HEK293 (cell line): ENCODE data around the gene MRTFA.

Experiments used
- ATF2 ChIP-seq: fragments of 450-650 bp; formaldehyde crosslinking; IDR thresholded peaks from 2 replicates; pipeline ENCODE4 v1.5.1; 2016; ENCODE audit warnings: missing biosample characterization, missing genetic modification characterization, low read depth
- HOXA7 ChIP-seq: sonication (generic); formaldehyde crosslinking; IDR thresholded peaks from 2 replicates; pipeline ENCODE4 v1.8.1; 2022; ENCODE audit warnings: missing genetic modification reagents, borderline replicate concordance
- IKZF3 ChIP-seq: fragments of 450-650 bp; IDR thresholded peaks from 2 replicates; pipeline ENCODE4 v1.5.0; 2018; ENCODE audit warnings: missing biosample characterization, mild to moderate bottlenecking, missing genetic modification characterization, moderate library complexity
- KLF16 ChIP-seq: fragments of 450-650 bp; formaldehyde crosslinking; IDR thresholded peaks from 2 replicates; pipeline ENCODE4 v1.5.1; 2017; ENCODE audit warnings: missing biosample characterization, missing genetic modification characterization
- MYNN ChIP-seq: fragments of 450-650 bp; formaldehyde crosslinking; IDR thresholded peaks from 2 replicates; pipeline ENCODE4 v1.5.1; 2016; ENCODE audit warnings: missing biosample characterization, missing genetic modification characterization, borderline replicate concordance
- OSR2 ChIP-seq: fragments of 450-650 bp; formaldehyde crosslinking; IDR thresholded peaks from 2 replicates; pipeline ENCODE4 v1.5.1; 2016; ENCODE audit warnings: missing biosample characterization, missing genetic modification characterization
- PRDM6 ChIP-seq: fragments of 450-650 bp; formaldehyde crosslinking; IDR thresholded peaks from 2 replicates; pipeline ENCODE4 v1.5.1; 2017; ENCODE audit warnings: missing biosample characterization, missing genetic modification characterization
- SALL2 ChIP-seq: fragments of 450-650 bp; formaldehyde crosslinking; IDR thresholded peaks from 2 replicates; pipeline ENCODE4 v1.5.0; 2017; ENCODE audit warnings: missing biosample characterization, mild to moderate bottlenecking, missing genetic modification characterization, borderline replicate concordance
- SP7 ChIP-seq: fragments of 450-650 bp; formaldehyde crosslinking; IDR thresholded peaks from 2 replicates; pipeline ENCODE4 v1.5.1; 2016; ENCODE audit warnings: missing biosample characterization, missing genetic modification characterization
- TRIM28 ChIP-seq: IDR thresholded peaks from 2 replicates; pipeline ENCODE4 v1.6.1; 2011; ENCODE audit warnings: low read length, control low read depth, borderline replicate concordance
- ZBTB21 ChIP-seq: fragments of 450-650 bp; formaldehyde crosslinking; IDR thresholded peaks from 2 replicates; pipeline ENCODE4 v1.5.1; 2017; ENCODE audit warnings: missing biosample characterization, missing genetic modification characterization
- ZBTB48 ChIP-seq: fragments of 450-650 bp; formaldehyde crosslinking; IDR thresholded peaks from 2 replicates; pipeline ENCODE4 v1.5.1; 2016; ENCODE audit warnings: missing biosample characterization, missing genetic modification characterization
- ZBTB8A ChIP-seq: fragments of 450-650 bp; formaldehyde crosslinking; IDR thresholded peaks from 2 replicates; pipeline ENCODE4 v1.5.1; 2016; ENCODE audit warnings: missing biosample characterization, missing genetic modification characterization
- ZFP69B ChIP-seq: fragments of 450-650 bp; formaldehyde crosslinking; IDR thresholded peaks from 2 replicates; pipeline ENCODE4 v1.5.1; 2016; ENCODE audit warnings: missing biosample characterization, missing genetic modification characterization
- ZNF114 ChIP-seq: fragments of 450-650 bp; formaldehyde crosslinking; IDR thresholded peaks from 2 replicates; pipeline ENCODE4 v1.5.0; 2017; ENCODE audit warnings: missing biosample characterization, missing genetic modification characterization
- ZNF155 ChIP-seq: fragments of 450-650 bp; formaldehyde crosslinking; IDR thresholded peaks from 2 replicates; pipeline ENCODE4 v1.5.1; 2016; ENCODE audit warnings: missing biosample characterization, missing genetic modification characterization
- ZNF169 ChIP-seq: fragments of 450-650 bp; formaldehyde crosslinking; IDR thresholded peaks from 2 replicates; pipeline ENCODE4 v1.5.1; 2016; ENCODE audit warnings: missing biosample characterization, missing genetic modification characterization
- ZNF280D ChIP-seq: fragments of 450-650 bp; formaldehyde crosslinking; IDR thresholded peaks from 2 replicates; pipeline ENCODE4 v1.5.1; 2016; ENCODE audit warnings: missing biosample characterization, missing genetic modification characterization
- ZNF366 ChIP-seq: fragments of 450-650 bp; formaldehyde crosslinking; conservative IDR thresholded peaks from 2 replicates; pipeline ENCODE4 v1.5.1; 2016; ENCODE audit warnings: missing biosample characterization, missing genetic modification characterization
- ZNF391 ChIP-seq: fragments of 450-650 bp; formaldehyde crosslinking; IDR thresholded peaks from 2 replicates; pipeline ENCODE4 v1.5.1; 2016; ENCODE audit warnings: low read depth, missing biosample characterization, missing genetic modification characterization, borderline replicate concordance
- ZNF529 ChIP-seq: fragments of 450-650 bp; formaldehyde crosslinking; IDR thresholded peaks from 2 replicates; pipeline ENCODE4 v1.5.1; 2017; ENCODE audit warnings: missing genetic modification characterization, missing biosample characterization; ENCODE audit not compliant: insufficient replicate concordance
- ZNF530 ChIP-seq: fragments of 450-650 bp; formaldehyde crosslinking; IDR thresholded peaks from 2 replicates; pipeline ENCODE4 v1.5.1; 2016; ENCODE audit warnings: low read depth, missing biosample characterization, missing genetic modification characterization
- ZNF626 ChIP-seq: fragments of 450-650 bp; sonication (Bioruptor Pico); formaldehyde crosslinking; IDR thresholded peaks from 2 replicates; pipeline ENCODE4 v1.5.1; 2018; ENCODE audit warnings: missing biosample characterization, missing genetic modification characterization, inconsistent platforms
- ZNF776 ChIP-seq: fragments of 450-650 bp; formaldehyde crosslinking; IDR thresholded peaks from 2 replicates; pipeline ENCODE4 v1.5.0; 2017; ENCODE audit warnings: missing biosample characterization, missing genetic modification characterization, borderline replicate concordance
- TF ChIP-seq, protein P1 (sequence below): fragments of 450-650 bp; formaldehyde crosslinking; IDR thresholded peaks from 2 replicates; pipeline ENCODE4 v1.5.1; 2016; ENCODE audit warnings: missing biosample characterization, missing genetic modification characterization, low read depth
- TF ChIP-seq, protein P2 (sequence below): fragments of 450-650 bp; formaldehyde crosslinking; IDR thresholded peaks from 2 replicates; pipeline ENCODE4 v1.5.1; 2016; ENCODE audit warnings: missing biosample characterization, missing genetic modification characterization
- TF ChIP-seq, protein P3 (sequence below): fragments of 450-650 bp; formaldehyde crosslinking; IDR thresholded peaks from 2 replicates; pipeline ENCODE4 v1.5.1; 2016; ENCODE audit warnings: missing biosample characterization, missing genetic modification characterization

Gene MRTFA

DNA sequence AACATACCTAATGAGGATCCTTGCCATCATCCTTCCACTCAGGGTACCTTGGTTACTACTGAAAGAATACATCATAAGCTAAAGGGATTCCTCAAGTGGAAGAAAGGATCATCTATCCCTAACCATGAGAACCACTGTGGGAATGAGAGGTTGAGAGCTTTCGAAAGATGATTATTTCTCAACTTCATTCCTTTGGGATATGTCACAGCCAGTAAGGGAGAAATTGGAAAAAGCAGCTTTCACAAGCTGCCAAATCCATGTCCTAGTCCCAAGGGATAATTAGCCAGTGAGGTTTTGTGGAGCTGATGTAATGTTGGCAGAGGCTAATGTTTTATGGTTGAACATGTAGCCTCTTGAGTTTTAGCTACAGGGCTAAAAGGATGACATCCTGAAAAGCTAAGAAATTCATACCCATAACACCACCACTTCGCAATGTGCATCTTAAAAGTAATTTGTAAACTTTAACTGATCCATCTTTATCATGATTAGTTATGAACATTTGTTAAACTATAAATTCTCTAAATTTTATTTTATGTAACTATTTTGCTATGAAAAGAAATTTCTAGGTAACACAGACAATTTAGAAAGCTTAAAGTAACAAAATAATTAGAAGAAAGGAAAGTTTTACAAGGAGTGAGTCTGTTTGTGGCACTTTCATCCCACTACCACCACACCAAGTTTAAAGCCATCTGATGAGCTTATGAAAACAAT is 123.9 kb downstream of the MRTFA start (continued):
- TF ChIP-seq IKZF3 (tag by site-specific recombination) (peak; percentile 85), ZNF114 (tag by site-specific recombination) (no peak), OSR2 (tag by site-specific recombination) (peak; percentile 71), ZBTB21 (tag by site-specific recombination) (peak; percentile 42; the same call in 1 of the 2 replicates), ZBTB48 (tag by site-specific recombination) (peak; percentile 51; the same call in 1 of the 2 replicates), ZNF391 (tag by site-specific recombination) (peak; percentile 54; the same call in 1 of the 2 replicates), PRDM6 (tag by site-specific recombination) (peak; percentile 100), ZFP69B (tag by site-specific recombination) (0 out of 2 replicates have a peak, but pooled peaks have one; percentile 75), ZNF280D (tag by site-specific recombination) (no peak), ZNF155 (no peak), ATF2 (tag by site-specific recombination) (peak; percentile 81), ZNF366 (peak; percentile 92), ZNF776 (tag by site-specific recombination) (no peak), SALL2 (no peak), KLF16 (no peak), HOXA7 (CRISPR knock-in tag) (no peak), TRIM28 (peak; percentile 51; the same call in 1 of the 2 replicates), SP7 (tag by site-specific recombination) (peak; percentile 93), ZNF529 (tag by site-specific recombination) (no peak), MYNN (no peak), ZBTB8A (tag by site-specific recombination) (0 out of 2 replicates have a peak, but pooled peaks have one; percentile 34), ZNF169 (tag by site-specific recombination) (no peak), ZNF626 (tag by site-specific recombination) (no peak), ZNF530 (tag by site-specific recombination) (no peak)
- TF ChIP-seq, protein P1, sequence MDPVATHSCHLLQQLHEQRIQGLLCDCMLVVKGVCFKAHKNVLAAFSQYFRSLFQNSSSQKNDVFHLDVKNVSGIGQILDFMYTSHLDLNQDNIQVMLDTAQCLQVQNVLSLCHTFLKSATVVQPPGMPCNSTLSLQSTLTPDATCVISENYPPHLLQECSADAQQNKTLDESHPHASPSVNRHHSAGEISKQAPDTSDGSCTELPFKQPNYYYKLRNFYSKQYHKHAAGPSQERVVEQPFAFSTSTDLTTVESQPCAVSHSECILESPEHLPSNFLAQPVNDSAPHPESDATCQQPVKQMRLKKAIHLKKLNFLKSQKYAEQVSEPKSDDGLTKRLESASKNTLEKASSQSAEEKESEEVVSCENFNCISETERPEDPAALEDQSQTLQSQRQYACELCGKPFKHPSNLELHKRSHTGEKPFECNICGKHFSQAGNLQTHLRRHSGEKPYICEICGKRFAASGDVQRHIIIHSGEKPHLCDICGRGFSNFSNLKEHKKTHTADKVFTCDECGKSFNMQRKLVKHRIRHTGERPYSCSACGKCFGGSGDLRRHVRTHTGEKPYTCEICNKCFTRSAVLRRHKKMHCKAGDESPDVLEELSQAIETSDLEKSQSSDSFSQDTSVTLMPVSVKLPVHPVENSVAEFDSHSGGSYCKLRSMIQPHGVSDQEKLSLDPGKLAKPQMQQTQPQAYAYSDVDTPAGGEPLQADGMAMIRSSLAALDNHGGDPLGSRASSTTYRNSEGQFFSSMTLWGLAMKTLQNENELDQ (tag by site-specific recombination): no peak
- TF ChIP-seq, protein P2, sequence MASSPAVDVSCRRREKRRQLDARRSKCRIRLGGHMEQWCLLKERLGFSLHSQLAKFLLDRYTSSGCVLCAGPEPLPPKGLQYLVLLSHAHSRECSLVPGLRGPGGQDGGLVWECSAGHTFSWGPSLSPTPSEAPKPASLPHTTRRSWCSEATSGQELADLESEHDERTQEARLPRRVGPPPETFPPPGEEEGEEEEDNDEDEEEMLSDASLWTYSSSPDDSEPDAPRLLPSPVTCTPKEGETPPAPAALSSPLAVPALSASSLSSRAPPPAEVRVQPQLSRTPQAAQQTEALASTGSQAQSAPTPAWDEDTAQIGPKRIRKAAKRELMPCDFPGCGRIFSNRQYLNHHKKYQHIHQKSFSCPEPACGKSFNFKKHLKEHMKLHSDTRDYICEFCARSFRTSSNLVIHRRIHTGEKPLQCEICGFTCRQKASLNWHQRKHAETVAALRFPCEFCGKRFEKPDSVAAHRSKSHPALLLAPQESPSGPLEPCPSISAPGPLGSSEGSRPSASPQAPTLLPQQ (tag by site-specific recombination): peak; percentile 59; the same call in 1 of the 2 replicates
- TF ChIP-seq, protein P3, sequence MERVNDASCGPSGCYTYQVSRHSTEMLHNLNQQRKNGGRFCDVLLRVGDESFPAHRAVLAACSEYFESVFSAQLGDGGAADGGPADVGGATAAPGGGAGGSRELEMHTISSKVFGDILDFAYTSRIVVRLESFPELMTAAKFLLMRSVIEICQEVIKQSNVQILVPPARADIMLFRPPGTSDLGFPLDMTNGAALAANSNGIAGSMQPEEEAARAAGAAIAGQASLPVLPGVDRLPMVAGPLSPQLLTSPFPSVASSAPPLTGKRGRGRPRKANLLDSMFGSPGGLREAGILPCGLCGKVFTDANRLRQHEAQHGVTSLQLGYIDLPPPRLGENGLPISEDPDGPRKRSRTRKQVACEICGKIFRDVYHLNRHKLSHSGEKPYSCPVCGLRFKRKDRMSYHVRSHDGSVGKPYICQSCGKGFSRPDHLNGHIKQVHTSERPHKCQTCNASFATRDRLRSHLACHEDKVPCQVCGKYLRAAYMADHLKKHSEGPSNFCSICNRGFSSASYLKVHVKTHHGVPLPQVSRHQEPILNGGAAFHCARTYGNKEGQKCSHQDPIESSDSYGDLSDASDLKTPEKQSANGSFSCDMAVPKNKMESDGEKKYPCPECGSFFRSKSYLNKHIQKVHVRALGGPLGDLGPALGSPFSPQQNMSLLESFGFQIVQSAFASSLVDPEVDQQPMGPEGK (tag by site-specific recombination): no peak
